HepG2 (cell line): Measurements from ENCODE around the gene CBFA2T2. TPM values are rescaled to one million over a fixed set of nuclear protein-coding genes. Genes with fewer than 3 reads are reported as not detected.

Experiments
- FIP1L1 ChIP-seq: fragments of 200-400 bp; formaldehyde crosslinking; IDR thresholded peaks from 2 replicates; pipeline ENCODE4 v1.6.1; 2018; ENCODE audit warnings: low read depth, mild to moderate bottlenecking, low read length, moderate library complexity, borderline replicate concordance; ENCODE audit not compliant: insufficient read depth
- GMEB2 ChIP-seq: IDR thresholded peaks from 2 replicates; pipeline ENCODE4 v1.6.1; 2016; ENCODE audit warnings: missing biosample characterization, missing genetic modification reagents, low read depth
- HOXA3 ChIP-seq: sonication (generic); formaldehyde crosslinking; IDR thresholded peaks from 2 replicates; pipeline ENCODE4 v1.5.0; 2020; ENCODE audit warnings: missing genetic modification reagents
- NFAT5 ChIP-seq: sonication (generic); formaldehyde crosslinking; IDR thresholded peaks from 2 replicates; pipeline ENCODE4 v1.4.0; 2020; ENCODE audit warnings: missing genetic modification reagents
- SIN3A ChIP-seq: IDR thresholded peaks from 2 replicates; pipeline ENCODE4 v1.6.1; 2011; ENCODE audit warnings: low read depth, mild to moderate bottlenecking, control low read depth, low read length, borderline replicate concordance
- SNAPC4 ChIP-seq: sonication (generic); formaldehyde crosslinking; IDR thresholded peaks from 2 replicates; pipeline ENCODE4 v1.4.0; 2020; ENCODE audit warnings: mild to moderate bottlenecking, missing genetic modification reagents
- ZNF207 ChIP-seq: fragments of 450-650 bp; IDR thresholded peaks from 2 replicates; pipeline ENCODE4 v1.6.1; 2016; ENCODE audit warnings: antibody characterized with exemption, borderline replicate concordance
- ZNF468 ChIP-seq: sonication (generic); formaldehyde crosslinking; IDR thresholded peaks from 2 replicates; pipeline ENCODE4 v1.8.0; 2022; ENCODE audit warnings: mild to moderate bottlenecking, moderate library complexity, missing genetic modification reagents
- polyA plus RNA-seq, 8 experiments: library from polyadenylated mRNA; depleted of rRNA in 3 of 8; stranded (reverse) in 7 of 8; unstranded in 1 of 8; fragments of >200 nt; fragmentation: Illumina TruSeq in 4 of 8; extraction: Trizol in 4 of 8; gene quantifications; 2 replicates each; pipeline versions ENCODE4 v1.2.1 to v1.2.3, GENCODE V29; 2011 to 2016; ENCODE audit warnings: low read depth in 4 of 8, missing spikeins in 1 of 8, mixed read lengths in 1 of 8; ENCODE audit not compliant: insufficient read depth in 1 of 8
- total RNA-seq, 5 experiments: library from RNA; depleted of rRNA; stranded (reverse); fragments of >200 nt; fragmentation: Illumina TruSeq; extraction: Trizol; gene quantifications; 2 replicates each; pipeline ENCODE4 v1.2.3, GENCODE V29; 2016; ENCODE audit warnings: low read depth in 1 of 5
- TF ChIP-seq, protein P1 (sequence below): IDR thresholded peaks from 2 replicates; pipeline ENCODE4 v1.6.1; 2016; ENCODE audit warnings: mild to moderate bottlenecking
- TF ChIP-seq, protein P2 (sequence below): sonication (generic); formaldehyde crosslinking; IDR thresholded peaks from 2 replicates; pipeline ENCODE4 v1.5.0; 2020; ENCODE audit warnings: mild to moderate bottlenecking, missing genetic modification reagents, moderate library complexity

CBFA2T2 gene
- total and polyA plus RNA-seq, 2 of the 13 experiments (the other 11 are each of a cell fraction or from before 2014, with no cell fraction given), result 6.3 to 21.2 TPM

GRCh38 chr20:33685328-33686099 is 195.6 kb downstream of the CBFA2T2 start (continued):
- 0 out of 2 replicates have a peak, but pooled peaks have one; percentile 22 for TF ChIP-seq NFAT5 (CRISPR knock-in tag)
- TF ChIP-seq, protein P1, sequence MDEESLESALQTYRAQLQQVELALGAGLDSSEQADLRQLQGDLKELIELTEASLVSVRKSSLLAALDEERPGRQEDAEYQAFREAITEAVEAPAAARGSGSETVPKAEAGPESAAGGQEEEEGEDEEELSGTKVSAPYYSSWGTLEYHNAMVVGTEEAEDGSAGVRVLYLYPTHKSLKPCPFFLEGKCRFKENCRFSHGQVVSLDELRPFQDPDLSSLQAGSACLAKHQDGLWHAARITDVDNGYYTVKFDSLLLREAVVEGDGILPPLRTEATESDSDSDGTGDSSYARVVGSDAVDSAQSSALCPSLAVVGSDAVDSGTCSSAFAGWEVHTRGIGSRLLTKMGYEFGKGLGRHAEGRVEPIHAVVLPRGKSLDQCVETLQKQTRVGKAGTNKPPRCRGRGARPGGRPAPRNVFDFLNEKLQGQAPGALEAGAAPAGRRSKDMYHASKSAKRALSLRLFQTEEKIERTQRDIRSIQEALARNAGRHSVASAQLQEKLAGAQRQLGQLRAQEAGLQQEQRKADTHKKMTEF (CRISPR knock-in tag), result no peak; the same call in 1 of the 2 replicates
- TF ChIP-seq HOXA3 (CRISPR knock-in tag), result peak; percentile 61
- TF ChIP-seq ZNF468 (CRISPR knock-in tag), result no peak
- no peak for TF ChIP-seq ZNF207
- TF ChIP-seq FIP1L1, result no peak
- TF ChIP-seq GMEB2 (CRISPR knock-in tag), result no peak
- peak; percentile 22; the same call in 1 of the 2 replicates for TF ChIP-seq SIN3A
- TF ChIP-seq, protein P2, sequence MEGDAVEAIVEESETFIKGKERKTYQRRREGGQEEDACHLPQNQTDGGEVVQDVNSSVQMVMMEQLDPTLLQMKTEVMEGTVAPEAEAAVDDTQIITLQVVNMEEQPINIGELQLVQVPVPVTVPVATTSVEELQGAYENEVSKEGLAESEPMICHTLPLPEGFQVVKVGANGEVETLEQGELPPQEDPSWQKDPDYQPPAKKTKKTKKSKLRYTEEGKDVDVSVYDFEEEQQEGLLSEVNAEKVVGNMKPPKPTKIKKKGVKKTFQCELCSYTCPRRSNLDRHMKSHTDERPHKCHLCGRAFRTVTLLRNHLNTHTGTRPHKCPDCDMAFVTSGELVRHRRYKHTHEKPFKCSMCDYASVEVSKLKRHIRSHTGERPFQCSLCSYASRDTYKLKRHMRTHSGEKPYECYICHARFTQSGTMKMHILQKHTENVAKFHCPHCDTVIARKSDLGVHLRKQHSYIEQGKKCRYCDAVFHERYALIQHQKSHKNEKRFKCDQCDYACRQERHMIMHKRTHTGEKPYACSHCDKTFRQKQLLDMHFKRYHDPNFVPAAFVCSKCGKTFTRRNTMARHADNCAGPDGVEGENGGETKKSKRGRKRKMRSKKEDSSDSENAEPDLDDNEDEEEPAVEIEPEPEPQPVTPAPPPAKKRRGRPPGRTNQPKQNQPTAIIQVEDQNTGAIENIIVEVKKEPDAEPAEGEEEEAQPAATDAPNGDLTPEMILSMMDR (CRISPR knock-in tag), result peak; percentile 47; the same call in 1 of the 2 replicates
- TF ChIP-seq SNAPC4 (CRISPR knock-in tag), result no peak
